Uterus (tissue), 2 donors: ENCODE data around the gene SOCS1.

ENCODE experiments used
- CTCF ChIP-seq, 4 experiments: fragments of 200-600 bp in 2 of 4; fragments of 450-650 bp in 2 of 4; sonication (generic) in 2 of 4; IDR thresholded peaks; one replicate each; pipeline ENCODE4 v1.5.1; 2016 to 2019; ENCODE audit warnings: antibody characterized with exemption in 4 of 4, mild to moderate bottlenecking in 2 of 4, moderate library complexity in 1 of 4
- POLR2A ChIP-seq, 2 donors: fragments of 450-650 bp; IDR thresholded peaks; one replicate each; pipeline ENCODE4 v1.6.1; 2016; ENCODE audit warnings: antibody characterized with exemption in 2 of 2, mild to moderate bottlenecking in 1 of 2, moderate library complexity in 1 of 2

- TF ChIP-seq CTCF (IDR thresholded peaks at IDR 0.05) (no peak), POLR2A (IDR thresholded peaks at IDR 0.05) (no peak)
These were observed 51.4 kb downstream of the SOCS1 start for GRCh38 chr16:11204513-11205047.
